GM19455 (cell line): ENCODE measurements around the gene LRP4.
"Not testable (repeated sequence)": the region's sequence is repeated elsewhere in the genome, so short reads cannot be mapped to it uniquely, and the experiment has no call there.

Experiments
- ATAC-seq: cut with Tn5 transposase; IDR thresholded peaks from one replicate; pipeline ENCODE4 v1.9.1; 2021; ENCODE audit not compliant: unreplicated experiment

The LRP4 gene

DNA sequence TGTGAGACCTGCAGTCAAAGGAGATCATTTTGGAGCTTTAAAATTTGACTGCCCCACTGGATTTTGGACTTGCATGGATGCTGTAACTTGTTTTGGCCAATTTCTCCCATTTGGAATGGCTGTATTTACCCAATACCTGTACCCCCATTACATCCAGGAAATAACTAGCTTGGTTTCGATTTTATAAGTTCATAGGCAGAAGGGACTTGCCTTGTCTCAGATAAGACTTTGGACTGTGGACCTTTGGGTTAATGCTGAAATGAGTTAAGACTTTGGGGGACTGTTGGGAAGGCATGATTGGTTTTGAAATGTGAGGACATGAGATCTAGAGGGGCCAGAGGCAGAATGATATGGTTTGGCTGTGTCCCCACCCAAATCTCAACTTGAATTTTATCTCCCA, 10.4 kb upstream of the LRP4 start:
- ATAC-seq = not testable (repeated sequence)

DNA sequence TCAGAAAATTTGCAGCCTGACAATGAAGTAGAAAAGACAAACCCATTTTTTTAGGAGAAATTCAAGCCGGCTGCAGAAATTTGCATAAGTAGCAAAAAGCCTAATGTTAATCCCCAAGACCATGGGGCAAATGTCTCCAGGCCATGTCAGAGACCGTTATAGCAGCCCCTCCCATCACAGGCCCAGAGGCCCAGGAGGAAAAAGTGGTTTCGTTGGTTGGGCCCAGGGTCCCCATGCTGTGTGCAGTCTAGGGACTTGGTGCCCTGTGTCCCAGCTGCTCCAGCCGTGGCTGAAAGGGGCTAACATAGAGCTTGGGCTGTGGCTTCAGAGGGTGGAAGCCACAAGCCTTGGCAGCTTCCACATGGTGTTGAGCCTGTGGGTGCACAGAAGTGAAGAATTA, 9.6 kb upstream of the LRP4 start:
- not testable (repeated sequence) for ATAC-seq

DNA sequence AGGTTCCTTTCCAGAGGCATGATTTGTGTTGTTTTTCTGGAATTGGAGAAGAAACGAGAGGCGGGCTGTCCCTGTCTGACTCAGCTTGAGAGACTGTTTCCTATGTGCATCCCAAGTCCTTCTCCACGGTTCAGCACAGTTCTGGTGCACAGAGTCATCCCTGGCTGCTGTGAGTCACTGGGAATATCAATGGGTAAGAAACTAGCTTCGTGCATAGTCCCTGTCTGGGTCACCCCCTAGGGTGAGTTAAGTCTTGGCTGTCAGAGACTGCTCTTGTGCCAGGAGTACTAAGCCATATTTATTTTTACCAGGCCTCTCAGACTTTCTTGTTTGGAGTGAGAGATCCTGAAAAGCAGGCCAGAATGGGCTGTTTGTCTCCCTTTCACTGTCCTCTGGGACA, 2.4 kb upstream of the LRP4 start:
- ATAC-seq = no peak

DNA sequence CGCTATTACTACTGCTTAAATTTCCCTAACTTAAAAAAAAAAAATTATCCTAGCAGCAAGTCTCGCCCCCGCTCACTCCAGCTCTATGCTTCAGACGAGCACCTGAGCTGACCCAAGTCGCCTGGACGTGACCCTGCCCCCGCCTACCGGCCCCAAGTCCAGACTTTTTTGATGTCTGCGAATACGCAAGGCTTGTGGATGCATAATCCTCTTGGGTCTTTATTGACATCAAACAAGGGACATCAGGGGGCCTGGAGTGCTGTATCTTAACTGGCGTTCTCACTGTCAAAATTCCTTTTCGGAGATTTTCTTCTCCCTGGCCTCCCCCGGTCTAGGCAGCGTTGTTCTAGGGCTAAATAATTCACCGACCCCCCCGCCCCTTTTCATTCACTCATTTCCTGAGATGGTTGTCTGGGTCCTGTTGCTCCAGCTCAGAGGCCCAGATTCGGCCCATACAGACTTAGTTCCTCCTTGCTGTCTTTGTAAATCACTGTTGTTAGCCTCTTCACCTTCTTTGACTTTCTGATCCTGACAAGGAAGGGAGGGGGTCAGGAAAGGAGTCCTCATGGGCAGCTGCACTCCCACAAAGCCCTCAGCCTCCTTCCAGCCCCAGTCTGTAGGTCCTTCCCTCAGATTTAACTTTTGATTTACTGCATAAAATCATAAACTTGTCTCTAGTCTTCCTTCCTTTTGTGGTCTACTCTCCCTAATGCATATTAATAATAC, 601 bp upstream of the LRP4 start:
- ATAC-seq = no peak

DNA sequence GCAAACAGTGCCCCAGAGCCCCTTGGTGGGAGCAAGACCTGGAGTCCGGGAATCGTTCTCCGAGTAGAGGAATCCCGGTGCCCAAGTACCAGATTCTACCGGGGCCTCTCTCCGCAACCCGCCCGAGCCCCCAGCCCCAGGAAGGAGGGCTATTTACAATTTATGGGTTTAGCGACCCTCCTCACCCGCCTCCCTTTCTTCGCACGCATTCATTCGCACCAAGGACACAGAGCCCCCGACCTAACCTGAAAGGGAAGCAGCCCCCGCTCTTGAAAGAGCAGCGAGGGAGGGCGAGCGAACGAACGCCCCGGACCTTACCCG, 628 bp downstream of the LRP4 start:
- no peak for ATAC-seq

DNA sequence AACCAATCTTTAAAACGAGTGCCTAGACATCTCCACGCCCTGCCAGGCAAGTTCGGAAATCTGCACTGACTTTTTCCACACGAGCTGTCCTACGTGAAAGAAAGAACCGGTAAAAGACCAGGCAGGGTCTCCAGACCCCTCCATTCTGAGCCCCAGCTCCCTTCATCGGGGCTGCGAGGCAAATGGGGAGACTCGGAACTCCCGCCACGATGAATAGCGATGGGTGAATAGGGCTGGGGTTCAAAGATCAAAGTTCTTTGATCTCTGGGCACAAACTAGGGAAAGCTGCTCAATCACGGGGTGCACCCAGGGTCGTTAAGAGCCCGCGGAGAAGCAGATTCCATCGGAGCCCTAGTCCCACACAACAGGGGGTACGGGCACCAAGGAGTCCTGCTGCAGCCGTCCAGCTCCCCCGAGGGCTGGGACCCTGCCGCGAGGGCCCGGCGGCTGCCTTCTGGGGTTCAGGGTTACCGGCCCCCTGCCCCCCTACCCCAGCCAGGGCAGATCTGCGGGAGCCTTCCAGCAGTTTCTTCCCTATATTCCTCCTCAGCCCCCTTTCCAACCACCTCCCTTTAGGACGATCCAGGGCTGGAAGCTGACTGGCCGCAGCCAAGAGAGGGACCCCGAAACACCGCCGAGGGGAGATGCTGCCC, 1.1 kb downstream of the LRP4 start:
- no peak for ATAC-seq

DNA sequence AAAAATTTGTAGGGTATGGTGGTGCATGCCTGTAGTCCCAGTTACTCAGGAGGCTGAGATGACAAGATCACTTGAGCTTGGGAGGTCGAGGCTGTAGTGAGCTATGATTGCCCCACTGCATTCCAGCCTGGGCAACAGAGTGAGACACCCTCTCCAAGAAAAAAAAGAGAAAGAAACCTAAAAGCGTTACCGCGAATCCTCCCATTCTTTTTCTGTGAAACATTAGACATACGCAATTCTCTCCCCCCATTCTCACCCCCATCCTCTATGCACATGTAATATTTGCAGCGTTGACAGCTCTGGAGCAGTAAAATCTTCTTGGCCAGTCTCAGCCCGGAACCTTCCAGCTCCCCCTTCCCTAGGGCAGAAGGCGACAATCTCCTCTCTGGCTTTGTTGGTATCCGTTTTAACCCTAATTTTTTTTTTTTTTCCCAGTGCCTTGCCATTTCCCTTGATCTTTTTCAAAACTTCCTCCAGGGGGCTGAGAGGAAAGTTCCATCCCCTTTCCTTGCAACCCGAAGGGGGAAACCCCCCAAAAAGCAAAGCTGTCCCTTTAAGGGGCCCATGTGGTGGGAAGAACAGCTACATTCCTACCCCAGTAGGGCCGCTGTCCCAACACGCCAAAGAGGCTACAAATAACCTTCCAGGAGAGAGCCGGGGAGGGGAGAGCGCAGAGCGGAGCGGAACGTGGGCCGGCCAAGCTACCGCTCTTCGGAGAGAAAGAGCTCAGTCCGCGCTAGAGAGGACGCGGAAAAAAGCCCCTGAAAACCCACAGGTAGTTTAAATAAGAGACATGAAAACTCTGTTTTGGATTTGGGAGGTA, 1.9 kb downstream of the LRP4 start:
- no peak for ATAC-seq

DNA sequence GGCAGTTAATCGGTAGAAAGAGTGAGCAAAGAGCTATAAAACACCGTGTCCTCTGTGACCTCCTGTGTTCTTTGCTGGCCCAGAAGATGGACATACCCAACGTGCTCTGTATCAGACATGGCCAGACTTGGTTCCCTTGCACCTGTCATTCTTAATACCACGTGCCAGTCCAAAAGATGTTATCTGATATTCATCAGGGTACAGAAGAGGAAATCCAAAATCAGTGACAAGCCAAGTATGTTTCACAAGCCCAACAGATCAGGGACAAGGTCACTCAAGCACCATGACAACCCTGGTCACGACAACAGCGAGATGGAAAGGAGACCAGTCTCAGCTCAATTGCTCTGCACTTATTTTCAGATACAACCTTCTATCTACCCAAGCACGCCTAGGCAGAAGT, 3.4 kb downstream of the LRP4 start:
- no peak for ATAC-seq

DNA sequence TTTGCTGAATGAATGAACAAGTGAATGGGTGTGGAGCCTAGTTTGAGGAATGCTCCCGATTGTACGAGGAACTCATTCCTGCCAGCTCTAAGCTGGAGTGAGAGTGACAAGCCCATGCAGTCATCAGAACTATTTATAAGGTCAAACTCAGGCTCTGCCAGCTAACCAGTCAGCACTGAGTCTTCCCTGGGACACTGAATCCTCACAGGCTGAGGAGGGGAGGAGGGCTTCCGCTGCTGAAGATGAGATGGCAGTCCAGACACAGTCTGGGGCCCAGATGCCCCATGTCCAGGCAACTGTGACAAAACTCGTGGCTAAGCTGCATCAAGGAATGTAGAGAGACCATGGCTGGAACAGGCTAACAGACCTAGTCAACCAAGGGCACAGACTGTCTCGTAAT, 4.0 kb downstream of the LRP4 start:
- no peak for ATAC-seq

DNA sequence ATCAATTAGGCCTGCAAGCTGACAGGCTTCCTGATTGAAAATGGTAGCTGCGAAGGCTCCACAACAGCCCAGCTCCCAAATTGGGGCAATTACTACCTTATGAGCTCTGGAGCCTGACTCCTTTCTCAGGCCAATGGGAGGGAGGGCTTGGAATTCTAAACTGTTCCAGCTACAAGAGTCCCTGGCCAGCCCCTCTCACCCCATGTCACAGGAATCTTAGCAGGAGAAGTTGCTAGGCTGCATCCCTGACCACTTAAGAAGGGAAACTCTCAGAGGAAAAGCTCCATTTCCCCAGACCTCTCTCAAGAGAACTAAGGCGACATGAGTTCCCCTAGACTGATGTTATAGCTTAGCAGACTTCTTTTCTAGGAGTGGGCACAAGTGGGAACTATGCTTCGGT, 4.9 kb downstream of the LRP4 start:
- no peak for ATAC-seq

DNA sequence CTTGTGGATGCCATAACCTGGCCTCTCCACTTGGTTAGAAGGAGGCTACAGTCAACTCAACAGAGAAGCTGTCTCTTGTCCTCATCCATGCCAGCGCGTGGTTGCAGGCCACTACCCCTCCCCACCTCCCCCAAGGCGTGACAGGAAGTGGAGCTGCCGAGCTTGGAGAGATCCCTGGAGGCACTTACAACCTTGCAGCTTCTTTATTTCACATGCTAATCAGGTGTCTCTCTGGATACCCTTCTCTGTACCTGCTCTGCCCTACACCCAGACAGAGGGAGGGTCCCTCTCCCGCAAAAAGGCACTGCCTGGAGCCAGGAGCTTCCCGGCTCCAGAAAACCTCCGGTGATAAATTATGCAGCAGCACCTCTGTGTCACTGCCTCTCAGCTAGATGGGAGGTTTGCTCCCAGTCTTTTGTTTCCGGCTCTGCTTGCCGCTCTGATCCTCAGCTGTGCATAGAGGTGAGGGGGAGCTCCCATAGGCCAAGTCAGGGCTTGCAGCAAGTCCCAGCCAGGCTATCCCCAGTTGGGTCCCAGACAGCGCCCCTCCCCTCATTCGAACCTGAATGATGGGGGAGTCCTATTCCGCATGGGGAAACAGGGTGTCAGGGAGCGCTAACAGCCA, 5.7 kb downstream of the LRP4 start:
- ATAC-seq = no peak

DNA sequence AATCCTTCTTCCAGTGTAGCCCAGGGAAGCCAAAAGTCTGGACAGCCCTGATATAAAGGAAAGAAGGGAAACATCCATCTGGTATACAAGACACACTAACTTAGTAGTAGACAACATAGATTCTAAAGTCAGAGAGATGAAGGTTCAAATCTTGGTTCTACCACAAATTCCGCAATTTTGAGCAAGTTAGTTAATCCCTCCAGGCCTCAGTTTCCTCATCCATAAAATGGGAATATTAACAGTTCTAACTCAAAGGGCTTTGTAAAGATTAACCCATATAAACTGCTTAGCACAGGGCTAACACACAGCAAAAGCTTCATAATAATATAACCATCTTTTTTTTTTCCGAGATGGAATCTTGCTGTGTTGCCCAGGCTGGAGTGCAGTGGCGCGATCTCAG, 10.7 kb downstream of the LRP4 start:
- ATAC-seq = no peak

DNA sequence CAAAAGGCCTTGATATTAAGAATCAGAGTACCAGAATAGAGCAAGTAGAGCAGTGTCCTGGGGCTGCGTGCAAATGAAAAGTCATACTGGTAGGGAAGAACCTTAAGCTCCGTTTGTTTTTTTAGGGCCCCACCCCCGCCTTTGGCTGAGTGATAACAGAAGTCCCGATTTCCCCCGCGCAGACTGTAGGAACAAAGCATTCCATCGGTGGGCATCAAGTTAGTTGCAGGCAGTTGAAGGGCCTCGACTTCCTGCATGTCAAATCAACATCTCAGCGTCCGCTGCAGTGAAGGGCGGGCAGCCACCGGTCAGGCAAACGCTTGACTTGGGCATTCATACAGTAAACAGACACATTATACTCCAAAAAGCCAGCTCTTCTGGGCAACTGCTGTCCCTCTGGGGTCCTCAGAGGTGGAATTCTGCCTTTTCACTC, 11.7 kb downstream of the LRP4 start:
- no peak for ATAC-seq

DNA sequence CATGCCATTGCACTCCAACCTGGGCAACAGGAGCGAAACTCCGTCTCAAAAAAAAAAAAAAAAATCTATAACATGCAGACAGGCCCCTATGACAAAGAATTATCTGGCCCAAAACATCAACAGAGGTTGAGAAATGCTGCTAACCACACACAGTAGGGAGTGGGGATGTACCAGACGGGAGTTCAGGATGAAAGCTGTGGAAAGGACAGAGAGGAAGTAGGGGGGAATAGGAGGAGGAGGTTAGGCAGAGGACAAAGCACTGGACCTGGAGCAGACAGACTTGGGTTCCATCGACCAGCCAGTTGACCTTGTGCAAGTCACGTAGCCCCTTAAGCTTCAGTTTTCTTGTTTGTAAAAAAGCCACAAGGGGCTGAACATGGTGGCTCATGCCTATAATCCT, 12.5 kb downstream of the LRP4 start:
- no peak for ATAC-seq

DNA sequence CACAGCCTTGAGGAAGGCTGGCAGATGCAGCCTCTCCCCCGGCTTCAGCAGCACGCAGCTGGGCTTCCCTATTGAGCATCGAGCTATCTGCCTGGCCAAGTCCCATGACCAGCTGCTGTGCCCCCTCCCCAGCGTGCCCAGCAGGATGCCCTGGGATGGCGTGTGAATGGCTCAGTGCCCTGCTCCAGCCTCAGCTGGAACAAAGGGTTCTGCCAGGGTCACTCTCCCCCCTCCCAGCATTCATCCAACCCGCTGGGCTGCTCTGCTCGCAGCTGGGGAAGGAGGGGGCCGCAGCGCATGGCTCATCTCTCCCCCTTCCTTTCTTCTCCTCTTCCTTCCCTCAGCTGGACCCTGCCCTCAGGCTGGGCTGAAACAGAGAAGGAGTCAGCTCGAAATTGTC, 14.5 kb downstream of the LRP4 start:
- ATAC-seq = no peak

DNA sequence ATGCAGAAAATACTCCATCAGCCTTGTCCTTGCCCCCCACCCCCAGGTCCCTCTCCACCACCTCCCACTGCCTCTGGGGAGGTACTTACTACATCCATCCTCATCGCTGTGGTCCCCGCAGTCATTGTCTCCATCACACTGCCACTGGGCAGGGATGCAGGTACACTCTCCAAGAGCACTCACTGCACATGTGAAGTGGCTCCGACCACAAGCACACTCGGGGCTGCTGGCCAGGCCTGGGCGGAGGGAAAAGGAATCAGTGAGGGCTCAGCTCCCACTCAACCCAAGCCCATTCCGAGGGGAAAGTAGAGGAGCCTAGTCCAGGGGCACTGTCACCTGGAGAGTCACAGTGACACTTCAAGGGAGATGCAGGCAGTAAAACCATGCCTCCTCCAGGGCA, 15.7 kb downstream of the LRP4 start:
- ATAC-seq = no peak

DNA sequence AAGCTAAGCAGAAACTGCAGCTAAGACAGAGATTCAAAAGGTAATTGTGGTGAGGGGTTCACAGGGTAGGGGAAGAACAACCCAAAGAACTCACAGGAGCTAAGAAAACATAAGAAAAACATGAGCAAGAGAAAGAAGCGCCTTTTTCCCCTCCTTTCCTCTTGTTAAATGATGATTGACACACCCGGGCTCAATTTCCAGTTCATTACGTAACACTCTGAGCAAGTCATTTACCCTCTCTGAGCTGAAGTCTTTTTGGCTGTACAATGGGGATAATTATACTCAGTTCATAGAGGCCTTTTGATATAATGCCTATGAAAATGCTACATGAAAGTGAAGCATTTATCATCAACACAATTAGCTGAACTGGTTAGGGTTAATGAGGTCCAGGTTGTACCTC, 17.2 kb downstream of the LRP4 start:
- no peak for ATAC-seq

DNA sequence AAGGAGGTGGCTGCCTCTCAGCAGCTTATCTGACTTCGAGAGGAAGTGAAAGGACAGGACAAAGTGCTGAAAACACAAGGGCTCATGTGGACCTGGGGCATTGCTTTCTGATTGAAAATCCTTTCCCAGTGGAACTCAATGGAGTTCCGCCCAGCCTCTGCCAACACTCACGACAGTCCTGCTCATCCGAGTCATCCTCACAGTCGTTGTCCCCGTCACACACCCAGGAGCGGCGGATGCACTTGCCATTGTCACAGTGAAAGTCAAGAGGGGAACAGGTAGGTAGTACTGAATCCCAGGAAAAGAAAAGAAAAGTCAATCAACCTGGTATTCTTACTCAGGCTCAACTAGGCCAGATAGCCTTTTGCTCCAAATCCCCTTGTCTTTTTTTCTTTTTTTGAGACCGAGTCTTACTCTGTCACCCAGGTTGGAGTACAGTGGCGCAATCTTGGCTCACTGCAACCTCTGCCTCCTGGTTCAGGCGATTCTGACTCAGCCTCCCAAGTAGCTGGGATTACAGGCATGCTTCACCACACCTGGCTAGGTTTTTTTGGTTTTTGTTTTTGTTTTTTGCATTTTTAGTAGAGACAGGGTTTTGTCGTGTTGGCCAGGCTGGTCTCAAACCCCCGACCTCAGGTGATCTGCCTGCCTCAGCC, 18.1 kb downstream of the LRP4 start:
- no peak for ATAC-seq

DNA sequence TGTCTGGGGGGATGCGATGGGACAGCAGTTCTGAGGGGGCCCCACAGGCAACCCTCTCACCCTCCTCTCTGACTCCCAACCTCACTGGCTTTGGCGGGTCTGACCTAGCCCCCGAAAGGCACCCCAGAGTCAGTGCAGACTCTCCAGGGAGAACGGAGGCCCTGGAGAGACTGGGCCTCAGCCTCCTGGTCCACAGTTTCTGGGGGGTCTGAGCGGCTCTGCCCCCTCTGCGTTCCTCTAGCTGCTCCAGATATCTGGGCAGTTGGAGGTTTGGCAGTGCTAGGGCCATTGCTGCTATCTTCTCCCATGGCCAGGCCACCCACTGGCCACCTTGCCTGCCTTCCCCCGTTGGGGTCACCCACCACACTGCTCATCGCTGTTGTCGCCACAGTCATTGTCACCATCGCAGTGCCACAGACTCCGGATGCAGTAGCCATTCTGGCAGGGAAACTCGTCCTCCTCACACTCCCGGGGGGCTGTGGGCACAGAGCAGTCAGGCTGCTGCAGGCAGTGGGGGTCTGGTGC, 18.8 kb downstream of the LRP4 start:
- ATAC-seq = no peak

DNA sequence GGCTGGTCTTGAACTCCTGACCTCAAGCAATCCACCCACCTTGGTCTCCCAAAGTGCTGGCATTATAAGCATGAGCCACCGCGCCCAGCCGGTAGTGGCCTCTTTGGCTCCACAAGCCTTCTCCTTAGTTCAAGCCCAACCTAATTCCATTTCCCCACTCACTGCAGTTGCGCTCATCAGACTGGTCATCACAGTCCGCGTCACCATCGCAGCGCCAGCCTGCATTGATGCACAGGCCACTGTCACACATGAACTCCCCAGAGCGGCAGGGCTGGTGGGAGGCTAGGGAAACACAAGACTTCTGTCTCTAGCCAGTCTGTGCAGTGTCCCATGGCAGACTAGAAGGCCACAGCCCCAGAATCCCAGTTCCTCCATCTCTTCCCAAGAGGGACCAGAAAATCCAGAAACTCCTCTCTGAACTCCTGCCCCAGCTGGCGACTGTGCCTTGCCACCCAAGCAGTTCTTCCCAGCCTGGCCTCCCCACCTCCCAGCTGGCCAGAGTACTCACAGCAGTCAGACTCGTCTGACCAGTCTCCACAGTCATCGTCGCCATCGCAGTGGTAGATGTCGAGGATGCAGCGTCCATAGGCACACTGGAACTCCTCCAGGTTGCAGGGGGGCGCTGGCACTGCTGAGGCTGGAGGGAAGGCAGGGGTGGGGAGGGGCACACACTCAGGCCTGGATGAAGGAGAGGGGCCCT, 19.8 kb downstream of the LRP4 start:
- ATAC-seq = no peak
